Neutrophil (primary cell): ENCODE data around the gene PRR9.

Experiments
- H3K27ac ChIP-seq: fragments of 200-600 bp; sonication (generic); 2 replicates; pipeline ENCODE4 v1.5.1; 2016; ENCODE audit warnings: mild to moderate bottlenecking, moderate library complexity
- H3K27me3 ChIP-seq: fragments of 200-600 bp; sonication (generic); 2 replicates; pipeline ENCODE4 v1.6.0; 2016; ENCODE audit warnings: mild to moderate bottlenecking
- H3K36me3 ChIP-seq: fragments of 200-600 bp; sonication (generic); 2 replicates; pipeline ENCODE4 v1.5.1; 2017
- H3K4me1 ChIP-seq, 2 experiments: fragments of 200-600 bp in 1 of 2; sonication (generic) in 1 of 2; 1 replicate in 1 of 2; 2 replicates in 1 of 2; pipeline versions ENCODE4 v1.5.1 to v1.6.1; 2013 to 2016; ENCODE audit warnings: low read depth in 1 of 2, low read length in 1 of 2, mild to moderate bottlenecking in 1 of 2, moderate library complexity in 1 of 2; ENCODE audit not compliant: control insufficient read depth in 1 of 2, insufficient read depth in 1 of 2
- H3K4me3 ChIP-seq, 2 experiments: fragments of 200-600 bp in 1 of 2; sonication (generic) in 1 of 2; 1 replicate in 1 of 2; 2 replicates in 1 of 2; pipeline ENCODE4 v1.5.1; 2013 to 2016; ENCODE audit warnings: low read depth in 1 of 2, low read length in 1 of 2, mild to moderate bottlenecking in 1 of 2, moderate library complexity in 1 of 2
- H3K9me3 ChIP-seq: fragments of 200-600 bp; sonication (generic); 2 replicates; pipeline ENCODE4 v1.5.1; 2016
- CTCF ChIP-seq: fragments of 200-600 bp; sonication (generic); IDR thresholded peaks from 2 replicates; pipeline ENCODE4 v1.5.1; 2016; ENCODE audit warnings: antibody characterized with exemption

The PRR9 gene

DNA sequence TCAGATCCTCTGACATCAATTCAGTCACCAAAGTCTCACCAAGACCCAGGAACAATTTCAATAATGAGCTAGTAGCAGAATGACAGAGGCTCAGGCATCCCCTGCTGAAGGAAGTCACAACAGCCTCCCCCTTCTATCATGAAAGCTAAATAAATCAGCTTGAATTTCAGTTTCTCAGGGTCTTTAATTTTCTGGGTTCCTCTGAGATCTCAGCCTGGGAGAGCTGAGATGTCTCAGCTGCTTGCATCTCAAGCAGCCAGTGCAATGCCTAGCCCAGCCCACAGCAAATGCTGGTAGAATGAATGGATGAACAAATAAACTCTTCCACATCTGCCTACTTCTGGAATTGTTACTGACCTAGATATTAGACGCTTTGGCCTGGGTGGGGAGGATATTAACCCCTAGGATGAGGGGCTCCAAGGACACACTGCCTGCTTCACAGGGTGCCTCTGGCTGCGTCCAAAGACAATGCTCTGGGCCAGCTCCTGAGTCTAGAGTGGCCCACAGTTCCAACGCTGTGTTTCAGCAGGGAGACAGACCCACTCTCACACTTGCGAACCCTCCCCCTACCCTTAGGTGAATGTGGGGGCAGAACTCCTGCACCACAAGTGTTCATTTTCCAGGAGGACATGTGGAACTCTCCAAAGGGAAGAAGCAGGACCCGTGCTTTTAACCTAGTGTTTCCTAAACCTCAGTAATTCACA lies 30.9 kb downstream of the PRR9 start:
- no peak overlapping the region for H3K27ac ChIP-seq
- H3K27me3 ChIP-seq, result peaks cover 52% of the 10 kb centered on the region
- H3K9me3 ChIP-seq, result no peaks in the 10 kb centered on the region
- H3K36me3 ChIP-seq, result no peaks in the 10 kb centered on the region
- H3K4me1 ChIP-seq, result peaks cover 17% of the 10 kb centered on the region in 2 experiments
- no peak overlapping the region for H3K4me3 ChIP-seq
- TF ChIP-seq CTCF, result no peak

DNA sequence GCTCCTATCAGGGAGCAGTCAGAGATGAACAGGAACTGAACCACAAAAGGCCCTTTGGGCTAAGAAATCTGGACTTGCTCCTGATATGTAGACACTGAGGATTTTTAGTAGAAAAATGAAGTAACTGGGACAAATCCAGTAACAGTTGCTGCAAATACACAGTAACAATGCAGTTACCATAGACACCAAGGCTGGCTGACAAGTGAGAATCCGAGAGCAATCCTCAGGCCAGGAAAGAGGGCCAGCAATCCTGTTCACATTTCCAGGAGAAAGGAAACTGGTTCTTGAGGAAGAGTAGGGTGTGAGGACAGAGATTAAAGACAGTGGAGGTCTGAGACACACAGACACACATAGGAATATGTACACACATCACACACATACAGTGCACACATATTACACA lies 32.8 kb downstream of the PRR9 start:
- Histone ChIP-seq H3K4me1 (peaks cover 17% of the 10 kb centered on the region in 2 experiments), H3K27me3 (peaks cover 58% of the 10 kb centered on the region), H3K9me3 (no peaks in the 10 kb centered on the region), H3K27ac (no peak overlapping the region), H3K4me3 (no peak overlapping the region), H3K36me3 (no peaks in the 10 kb centered on the region)
- TF ChIP-seq CTCF, result no peak

- Histone ChIP-seq H3K4me3 (no peak overlapping the region), H3K36me3 (no peaks in the 10 kb centered on the region), H3K27ac (no peak overlapping the region), H3K4me1 (peaks cover 17% of the 10 kb centered on the region in 2 experiments), H3K27me3 (peaks cover 61% of the 10 kb centered on the region), H3K9me3 (no peaks in the 10 kb centered on the region)
- TF ChIP-seq CTCF, result no peak
Observed at GRCh38 chr1:153251087-153251486, 33.7 kb downstream of the PRR9 start.

DNA sequence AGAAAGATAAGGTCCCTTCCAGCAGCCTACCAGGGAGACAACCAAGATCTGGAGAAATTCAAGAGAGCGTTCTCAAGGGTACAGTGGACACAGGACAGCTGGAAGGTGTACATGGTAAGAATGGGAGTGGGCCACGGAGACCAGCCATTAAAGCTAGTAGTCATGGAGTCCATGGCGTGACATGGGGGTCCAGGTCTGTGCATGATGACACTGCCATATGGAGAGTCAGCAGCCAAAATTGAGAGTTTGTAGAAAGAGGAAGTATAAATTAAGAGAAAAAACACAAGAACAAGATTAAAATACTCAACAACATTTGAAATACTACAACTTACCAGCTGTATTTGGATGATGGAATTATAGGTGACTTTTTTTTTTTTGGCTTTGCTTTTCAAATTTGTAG lies 34.2 kb downstream of the PRR9 start:
- Histone ChIP-seq H3K4me3 (no peak overlapping the region), H3K27me3 (peaks cover 59% of the 10 kb centered on the region), H3K9me3 (no peaks in the 10 kb centered on the region), H3K4me1 (peaks cover 17% of the 10 kb centered on the region in 2 experiments), H3K36me3 (no peaks in the 10 kb centered on the region), H3K27ac (no peak overlapping the region)
- TF ChIP-seq CTCF, result no peak

DNA sequence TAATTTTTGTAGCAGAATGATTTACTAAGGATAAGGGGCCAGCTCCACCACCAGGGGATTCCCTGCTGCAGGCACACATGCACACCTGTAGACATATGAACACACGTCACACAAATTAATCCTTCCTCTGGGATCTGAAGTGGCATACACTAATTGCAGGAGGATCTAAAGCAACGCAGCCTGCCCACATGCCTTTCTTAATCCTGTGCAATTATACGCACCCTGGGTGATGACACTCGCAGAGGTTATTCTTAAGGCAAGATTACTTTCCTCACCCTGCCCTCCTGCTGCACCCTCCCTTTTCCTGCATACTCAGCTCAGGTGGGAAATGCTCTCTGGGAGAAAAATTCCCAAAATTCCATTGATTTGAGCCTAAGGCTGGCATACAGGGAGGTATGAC lies 34.6 kb downstream of the PRR9 start:
- TF ChIP-seq CTCF, result no peak
- Histone ChIP-seq H3K36me3 (no peaks in the 10 kb centered on the region), H3K9me3 (no peaks in the 10 kb centered on the region), H3K4me1 (peaks cover 17% of the 10 kb centered on the region in 2 experiments), H3K4me3 (no peak overlapping the region), H3K27me3 (peaks cover 56% of the 10 kb centered on the region), H3K27ac (no peak overlapping the region)
